VCaP (cell line): ENCODE results near the gene USP53.
A peak's percentile ranks its signal among the peaks of the same experiment; 100 is the strongest.

Source experiments
- H3K27ac ChIP-seq: fragments of 450-650 bp; 2 replicates; pipeline ENCODE4 v1.5.1; 2017
- TF ChIP-seq, protein P1 (sequence below): fragments of 450-650 bp; conservative IDR thresholded peaks from 2 replicates; pipeline ENCODE4 v1.5.1; 2017; ENCODE audit warnings: mild to moderate bottlenecking, moderate library complexity

The USP53 gene

DNA sequence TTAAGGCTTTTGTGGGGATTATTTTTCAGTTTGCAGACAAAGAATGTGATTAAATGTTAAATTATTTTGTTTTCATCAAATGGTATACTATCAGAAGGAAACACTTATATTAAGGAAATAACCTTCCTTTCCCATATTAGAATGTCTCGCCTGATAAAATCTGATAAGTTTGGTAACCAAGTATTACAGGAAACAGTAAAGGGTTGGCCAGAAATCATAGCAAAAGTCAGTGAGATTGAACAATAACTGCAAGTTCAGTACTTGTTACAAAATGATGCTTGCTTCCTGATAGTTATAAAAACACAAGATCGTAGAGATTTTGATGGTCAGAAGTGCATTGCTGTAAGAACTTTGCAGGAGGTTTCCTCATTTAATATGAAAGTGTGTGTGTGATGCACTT lies 68.9 kb downstream of the USP53 start:
- no peak overlapping the region for H3K27ac ChIP-seq
- TF ChIP-seq, protein P1, sequence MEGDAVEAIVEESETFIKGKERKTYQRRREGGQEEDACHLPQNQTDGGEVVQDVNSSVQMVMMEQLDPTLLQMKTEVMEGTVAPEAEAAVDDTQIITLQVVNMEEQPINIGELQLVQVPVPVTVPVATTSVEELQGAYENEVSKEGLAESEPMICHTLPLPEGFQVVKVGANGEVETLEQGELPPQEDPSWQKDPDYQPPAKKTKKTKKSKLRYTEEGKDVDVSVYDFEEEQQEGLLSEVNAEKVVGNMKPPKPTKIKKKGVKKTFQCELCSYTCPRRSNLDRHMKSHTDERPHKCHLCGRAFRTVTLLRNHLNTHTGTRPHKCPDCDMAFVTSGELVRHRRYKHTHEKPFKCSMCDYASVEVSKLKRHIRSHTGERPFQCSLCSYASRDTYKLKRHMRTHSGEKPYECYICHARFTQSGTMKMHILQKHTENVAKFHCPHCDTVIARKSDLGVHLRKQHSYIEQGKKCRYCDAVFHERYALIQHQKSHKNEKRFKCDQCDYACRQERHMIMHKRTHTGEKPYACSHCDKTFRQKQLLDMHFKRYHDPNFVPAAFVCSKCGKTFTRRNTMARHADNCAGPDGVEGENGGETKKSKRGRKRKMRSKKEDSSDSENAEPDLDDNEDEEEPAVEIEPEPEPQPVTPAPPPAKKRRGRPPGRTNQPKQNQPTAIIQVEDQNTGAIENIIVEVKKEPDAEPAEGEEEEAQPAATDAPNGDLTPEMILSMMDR, result no peak

DNA sequence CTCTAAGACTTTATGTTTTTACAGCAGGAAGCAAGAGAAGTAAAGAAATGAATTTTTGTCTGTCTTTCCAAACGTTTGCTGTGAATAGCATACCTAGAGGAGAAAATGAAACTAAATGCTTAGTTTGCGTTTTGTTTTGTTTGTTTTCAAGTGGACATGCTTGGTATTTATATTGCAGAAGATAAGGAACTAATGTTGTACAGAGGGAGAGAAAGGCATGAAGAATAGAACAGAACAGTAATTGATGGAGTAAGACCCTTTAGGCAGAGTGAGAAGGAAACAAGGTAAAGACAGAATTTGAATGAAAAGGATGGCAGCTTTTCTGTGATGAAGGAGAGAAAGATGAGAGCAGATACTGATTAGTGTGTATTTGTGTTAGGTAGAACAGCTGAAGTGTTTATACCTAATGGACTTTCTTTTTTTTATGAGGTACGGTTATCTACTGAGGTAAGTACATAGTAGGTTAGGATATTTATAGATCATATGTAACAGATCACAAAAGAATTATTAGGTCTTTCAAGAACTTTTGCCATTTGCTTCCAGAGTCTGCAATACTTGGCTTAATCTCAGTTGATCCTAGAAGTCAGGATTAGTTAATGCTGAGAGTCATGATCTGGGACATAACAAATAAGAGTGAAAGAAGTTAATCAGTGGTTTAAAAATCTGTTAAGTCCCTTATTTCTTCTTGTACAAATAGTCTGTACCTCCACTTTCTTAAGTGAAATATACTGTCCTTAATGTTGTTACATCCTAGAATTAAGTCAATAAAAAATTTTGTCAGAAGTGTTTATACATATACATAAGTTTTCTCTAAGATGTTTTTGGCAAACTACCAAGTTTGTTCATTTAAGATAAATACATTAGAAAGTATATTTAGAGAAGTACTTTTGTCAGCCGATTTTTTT lies 72.6 kb downstream of the USP53 start:
- TF ChIP-seq, protein P1, result no peak
- peak overlapping the region; percentile 38 for H3K27ac ChIP-seq

DNA sequence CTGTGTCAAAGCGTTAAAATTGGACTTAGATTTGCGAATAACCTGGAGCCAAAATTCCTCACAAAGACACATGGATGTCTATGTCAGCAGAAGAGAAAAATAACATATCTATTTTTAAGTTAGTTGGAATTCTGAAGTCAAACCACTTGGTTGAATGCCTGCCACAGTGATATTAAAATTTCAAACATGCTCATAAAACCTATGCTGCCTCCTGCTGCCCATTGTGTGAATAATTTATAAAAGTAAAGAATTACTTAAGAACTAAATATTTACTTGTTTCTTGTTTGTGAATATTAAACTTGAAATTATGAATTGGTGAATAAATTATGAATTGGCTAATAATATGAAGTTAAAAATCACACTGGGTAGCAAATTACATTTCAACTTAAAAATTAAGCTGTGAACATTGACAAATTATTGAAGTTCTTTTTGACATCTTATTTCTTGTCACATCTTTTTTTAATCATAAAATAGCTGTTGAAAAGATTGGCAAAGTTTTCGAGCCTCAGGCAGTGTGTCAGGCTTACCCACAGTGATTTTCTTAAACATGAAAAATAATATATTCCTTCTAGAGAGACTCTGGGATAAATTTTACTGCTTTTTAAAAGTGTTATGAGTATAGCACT lies 74.0 kb downstream of the USP53 start:
- TF ChIP-seq, protein P1, result peak; percentile 77
- H3K27ac ChIP-seq, result no peak overlapping the region

DNA sequence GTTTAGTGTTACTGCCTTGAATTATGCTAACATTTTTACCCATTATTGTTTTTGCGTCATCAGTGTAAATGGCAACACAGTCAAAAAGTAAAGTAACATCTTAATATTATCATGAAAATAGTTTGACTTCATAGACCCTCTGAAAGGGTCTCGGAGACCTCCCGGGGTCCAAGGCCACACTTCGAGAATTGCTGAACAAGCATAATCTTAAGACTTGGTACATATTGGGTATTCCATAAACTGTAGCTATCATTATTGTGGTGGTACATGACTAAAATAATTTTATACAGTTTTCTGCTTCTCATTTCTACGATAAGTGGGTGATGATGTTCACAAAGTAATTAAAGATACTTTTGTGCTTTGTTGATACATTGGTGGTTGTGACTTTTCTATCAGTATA lies 76.8 kb downstream of the USP53 start:
- no peak overlapping the region for H3K27ac ChIP-seq
- TF ChIP-seq, protein P1, result no peak

DNA sequence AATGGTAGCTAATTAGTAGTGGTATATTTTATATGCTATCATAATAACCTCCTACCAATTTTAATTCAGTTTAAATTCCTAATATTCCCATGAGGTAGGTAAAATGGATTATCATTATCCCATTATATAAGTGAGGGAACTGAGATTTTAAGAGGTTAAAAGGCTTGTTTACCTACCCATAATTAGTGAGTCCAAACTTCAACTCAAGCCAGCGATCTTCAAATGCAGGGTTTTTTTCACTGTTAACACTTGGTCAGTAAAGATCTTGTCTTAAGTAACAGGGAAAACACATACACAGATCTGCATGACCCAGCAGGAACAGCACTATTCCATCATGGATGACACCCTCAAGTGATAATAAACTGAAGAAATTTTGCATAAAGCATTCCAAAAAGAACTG lies 78.1 kb downstream of the USP53 start:
- no peak overlapping the region for H3K27ac ChIP-seq
- TF ChIP-seq, protein P1, result no peak

DNA sequence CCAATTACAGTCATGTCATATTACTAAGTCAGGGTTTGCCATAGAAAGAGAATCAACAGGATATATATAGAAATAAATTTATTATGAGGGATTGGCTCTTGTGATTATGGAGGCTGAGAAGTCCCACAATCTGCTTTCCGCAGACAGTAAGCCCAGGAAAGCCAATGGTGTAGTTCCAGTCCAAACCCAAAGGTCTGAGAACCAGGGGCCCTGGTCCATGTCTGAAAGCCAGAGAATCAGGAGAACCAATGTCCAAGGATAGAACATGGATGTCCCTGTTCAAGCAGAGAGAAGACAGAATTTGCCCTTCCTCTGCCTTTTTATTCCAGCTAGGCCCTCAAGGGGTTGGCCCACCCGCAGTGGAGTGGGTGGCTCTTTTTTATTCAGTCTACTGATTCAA lies 83.8 kb downstream of the USP53 start:
- H3K27ac ChIP-seq, result no peak overlapping the region
- TF ChIP-seq, protein P1, result no peak

DNA sequence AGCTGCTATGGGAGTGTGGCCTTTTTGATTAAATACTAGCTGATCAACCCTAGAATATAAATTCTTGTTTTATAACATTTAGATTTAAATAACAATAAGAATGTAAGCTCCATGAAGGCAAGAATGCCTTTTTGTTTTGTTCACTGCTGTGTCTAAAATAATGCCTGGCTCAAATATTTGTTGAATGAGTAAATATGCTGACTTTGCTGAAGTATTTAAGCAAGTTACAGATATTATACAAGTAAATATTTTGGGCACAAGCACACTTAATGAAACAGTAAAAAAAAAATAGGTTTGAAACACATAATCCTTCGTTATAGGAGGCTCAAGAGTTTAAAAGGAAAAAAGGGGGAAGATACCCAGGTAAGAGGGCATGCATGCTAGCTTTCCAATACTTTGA lies 85.3 kb downstream of the USP53 start:
- TF ChIP-seq, protein P1, result no peak
- H3K27ac ChIP-seq, result no peak overlapping the region
